HG02938 (cell line): Measurements from ENCODE around the gene POU5F1.
A peak's percentile ranks its signal among the peaks of the same experiment; 100 is the strongest.
"Not testable (repeated sequence)": the region's sequence is repeated elsewhere in the genome, so short reads cannot be mapped to it uniquely, and the experiment has no call there.

ENCODE experiments used
- ATAC-seq: cut with Tn5 transposase; IDR thresholded peaks from one replicate; pipeline ENCODE4 v1.9.1; 2021; ENCODE audit warnings: mild to moderate bottlenecking, moderate library complexity; ENCODE audit not compliant: unreplicated experiment

The POU5F1 gene

DNA sequence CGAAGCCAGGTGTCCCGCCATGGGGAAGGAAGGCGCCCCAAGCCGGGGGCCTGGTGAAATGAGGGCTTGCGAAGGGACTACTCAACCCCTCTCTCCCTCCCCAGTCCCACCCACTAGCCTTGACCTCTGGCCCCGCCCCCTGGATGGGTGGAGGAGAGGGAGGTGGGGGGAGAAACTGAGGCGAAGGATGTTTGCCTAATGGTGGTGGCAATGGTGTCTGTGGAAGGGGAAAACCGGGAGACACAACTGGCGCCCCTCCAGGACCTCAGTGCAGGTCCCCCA lies at the start of gene POU5F1:
Gene POU5F1 (minus strand): TSS at position 83 of the 282 bp plus-strand sequence. CDS start 62 bp downstream, at position 21.
- ATAC-seq = no peak

GRCh38 chr6:31216208-31216898 lies 45.9 kb upstream of the POU5F1 start:
- no peak for ATAC-seq

- not testable (repeated sequence) for ATAC-seq
These were observed 44.7 kb upstream of the POU5F1 start for GRCh38 chr6:31215216-31215615.

DNA sequence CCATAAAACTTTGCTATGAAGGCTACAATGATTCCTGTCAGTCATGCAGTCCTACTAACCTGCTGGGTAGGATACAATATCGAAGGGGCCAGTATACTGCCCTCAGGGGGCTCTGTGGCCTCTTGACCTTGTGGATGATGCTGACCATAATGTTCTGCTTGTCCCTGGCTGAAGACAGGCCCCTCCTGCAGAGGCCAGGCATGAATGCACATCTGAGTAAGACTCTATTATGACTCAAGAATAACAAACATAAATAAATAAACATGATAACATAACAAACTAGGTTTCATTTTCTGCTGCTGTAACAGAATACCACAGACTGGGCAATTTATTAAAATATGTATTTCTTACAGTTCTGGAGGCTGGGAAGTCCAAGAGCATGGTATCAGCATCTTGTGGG lies 44.0 kb upstream of the POU5F1 start:
- no peak for ATAC-seq

DNA sequence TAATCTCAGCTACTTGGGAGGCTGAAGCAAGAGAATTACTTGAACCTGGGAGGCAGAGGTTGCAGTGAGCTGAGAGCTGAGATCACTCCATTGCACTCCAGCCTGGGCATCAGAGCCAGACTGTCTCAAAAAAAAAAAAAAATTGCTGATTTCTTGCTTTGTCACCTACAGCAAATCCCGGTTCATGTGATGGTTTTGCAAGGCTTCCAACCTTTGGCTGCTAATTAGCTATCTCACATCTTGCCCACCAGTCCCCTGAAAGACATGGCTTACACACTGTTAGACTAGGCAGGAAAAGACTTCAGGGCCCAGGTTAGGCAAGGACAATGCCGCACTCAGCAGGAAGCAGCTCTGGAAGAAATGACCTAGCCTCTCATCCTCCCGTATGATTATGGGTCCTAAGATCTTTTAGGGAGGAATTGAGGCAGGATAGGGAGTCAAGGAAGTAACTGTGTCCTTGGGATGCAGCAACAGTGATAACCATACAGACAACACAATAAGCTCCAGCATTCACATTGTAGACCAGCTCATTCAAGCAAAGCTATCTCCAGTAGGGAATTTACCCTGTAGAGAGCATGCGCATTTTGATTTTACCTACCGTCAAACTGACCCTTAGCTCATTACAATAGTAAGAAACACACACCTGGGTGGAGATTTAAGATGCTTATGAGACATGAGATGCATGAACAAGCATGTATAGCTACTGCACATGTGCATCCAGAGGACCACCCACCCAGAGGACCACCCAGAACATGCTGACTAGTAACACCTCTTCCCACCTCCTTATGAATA lies 40.5 kb upstream of the POU5F1 start:
- no peak for ATAC-seq

- no peak for ATAC-seq
These were observed 39.6 kb upstream of the POU5F1 start for GRCh38 chr6:31210123-31210522.

GRCh38 chr6:31209137-31209536 lies 38.7 kb upstream of the POU5F1 start:
- ATAC-seq = no peak

- no peak for ATAC-seq
These were observed 38.0 kb upstream of the POU5F1 start for GRCh38 chr6:31208506-31208905.

- no peak for ATAC-seq
These were observed 35.2 kb upstream of the POU5F1 start for GRCh38 chr6:31205638-31206037.

GRCh38 chr6:31204751-31205145 lies 34.3 kb upstream of the POU5F1 start:
- ATAC-seq = no peak

- peak; percentile 63 for ATAC-seq
These were observed 33.0 kb upstream of the POU5F1 start for GRCh38 chr6:31203345-31203979.

DNA sequence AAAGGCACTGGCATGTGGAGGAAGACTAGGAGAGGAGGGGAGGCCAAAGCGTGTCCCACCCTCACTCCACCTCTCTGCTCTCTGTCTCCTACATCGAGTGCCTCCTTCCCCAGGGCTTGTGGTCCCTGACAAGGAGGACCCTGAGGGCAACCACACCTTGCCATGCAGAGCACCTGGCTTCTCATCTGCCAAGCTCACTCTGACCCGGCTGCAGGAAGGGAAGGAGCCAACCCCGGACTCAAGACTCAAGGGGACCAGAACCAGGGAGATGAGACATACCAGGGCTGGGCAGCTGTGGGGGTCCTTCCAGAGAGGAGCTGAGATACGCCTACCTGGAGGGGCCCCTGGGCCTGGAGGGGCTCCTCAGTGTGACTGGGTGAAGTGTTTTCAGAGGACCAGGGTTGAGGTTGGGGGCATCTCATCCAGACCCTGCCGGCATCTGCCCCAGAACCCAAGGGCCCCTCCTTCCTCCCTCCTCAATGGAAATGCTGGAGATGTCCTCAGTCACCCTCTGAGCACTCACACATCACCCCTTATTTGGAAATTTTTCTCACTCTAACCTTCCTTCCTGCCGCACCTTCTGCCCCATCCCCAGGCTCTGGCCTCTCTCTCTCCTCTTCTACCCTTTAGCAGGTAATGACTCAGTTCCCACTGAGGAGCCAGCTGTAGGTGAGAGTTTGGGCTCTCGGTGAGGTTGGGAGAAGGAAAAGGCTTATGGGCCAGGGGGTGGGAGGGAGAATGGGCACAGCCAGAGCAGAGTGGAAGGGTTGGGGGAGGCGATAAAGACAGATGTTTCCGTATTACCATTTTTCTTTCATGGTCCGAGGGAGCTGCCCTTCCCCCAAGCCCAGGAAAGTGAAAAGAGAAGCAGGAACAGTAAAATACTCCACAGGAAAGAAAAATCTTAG lies 32.0 kb upstream of the POU5F1 start:
- no peak for ATAC-seq

DNA sequence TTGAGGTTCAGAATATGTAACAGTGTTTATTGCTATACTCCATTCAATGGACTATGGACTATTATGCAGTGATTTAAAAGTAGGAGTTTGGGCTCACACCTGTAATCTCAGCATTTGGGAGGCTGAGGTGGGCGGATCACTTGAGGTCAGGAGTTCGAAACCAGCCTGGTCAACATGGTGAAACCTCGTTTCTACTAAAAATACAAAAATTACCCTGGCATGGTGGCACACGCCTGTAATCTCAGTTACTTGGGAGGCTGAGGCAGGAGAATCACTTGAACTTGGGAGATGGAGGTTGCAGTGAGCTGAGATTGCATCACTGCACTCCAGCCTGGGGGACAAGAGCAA lies 28.6 kb upstream of the POU5F1 start:
- not testable (repeated sequence) for ATAC-seq

GRCh38 chr6:31197559-31198305 lies 27.2 kb upstream of the POU5F1 start:
- ATAC-seq = peak; percentile 73

DNA sequence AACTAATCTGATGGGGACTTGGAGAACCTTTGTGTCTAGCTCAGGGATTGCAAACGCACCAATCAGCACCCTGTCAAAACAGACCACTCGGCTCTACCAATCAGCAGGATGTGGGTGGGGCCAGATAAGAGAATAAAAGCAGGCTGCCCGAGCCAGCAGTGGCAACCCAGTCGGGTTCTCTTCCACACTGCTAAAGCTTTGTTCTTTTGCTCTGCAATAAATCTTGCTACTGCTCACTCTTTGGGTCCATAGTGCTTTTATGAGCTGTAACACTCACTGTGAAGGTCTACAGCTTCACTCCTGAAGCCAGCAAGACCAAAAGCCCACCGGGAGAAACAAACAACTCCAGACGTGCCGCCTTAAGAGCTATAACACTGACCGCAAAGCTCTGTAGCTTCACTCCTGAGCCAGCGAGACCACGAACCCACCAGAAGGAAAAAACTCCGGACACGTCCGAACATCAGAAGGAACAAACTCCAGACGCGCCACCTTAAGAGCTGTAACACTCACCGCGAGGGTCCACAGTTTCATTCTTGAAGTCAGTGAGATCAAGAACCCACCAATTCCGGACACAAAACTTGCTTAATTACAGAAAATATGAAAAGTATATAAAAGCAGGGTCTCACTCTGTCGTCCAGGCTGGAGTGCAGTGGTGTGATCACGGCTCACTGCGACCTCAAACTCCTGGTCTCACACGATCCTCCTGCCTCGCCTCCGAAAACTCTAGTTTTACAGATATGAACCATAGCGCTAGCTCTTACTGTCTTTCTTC lies 26.0 kb upstream of the POU5F1 start:
- ATAC-seq = not testable (repeated sequence)

DNA sequence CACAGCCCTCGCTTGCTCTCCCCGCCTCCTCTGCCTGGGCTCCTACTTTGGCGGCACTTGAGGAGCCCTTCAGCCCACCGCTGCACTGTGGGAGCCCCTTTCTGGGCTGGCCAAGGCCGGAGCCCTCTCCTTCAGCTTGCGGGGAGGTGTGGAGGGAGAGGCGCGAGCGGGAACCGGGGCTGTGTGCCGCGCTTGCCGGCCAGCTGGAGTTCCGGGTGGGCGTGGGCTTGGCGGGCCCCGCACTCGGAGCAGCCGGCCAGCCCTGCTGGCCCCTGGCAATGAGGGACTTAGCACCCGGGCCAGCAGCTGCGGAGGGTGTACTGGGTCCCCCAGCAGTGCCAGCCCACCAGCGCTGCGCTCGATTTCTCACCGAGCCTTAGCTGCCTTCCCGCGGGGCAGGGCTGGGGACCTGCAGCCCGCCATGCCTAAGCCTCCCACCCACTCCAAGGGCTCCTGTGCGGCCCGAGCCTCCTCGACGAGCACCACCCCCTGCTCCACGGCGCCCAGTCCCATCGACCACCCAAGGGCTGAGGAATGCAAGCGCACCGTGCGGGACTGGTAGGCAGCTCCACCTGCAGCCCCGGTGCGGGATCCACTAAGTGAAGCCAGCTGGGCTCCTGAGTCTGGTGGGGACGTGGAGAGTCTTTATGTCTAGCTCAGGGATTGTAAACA lies 25.0 kb upstream of the POU5F1 start:
- ATAC-seq = not testable (repeated sequence)

- no peak for ATAC-seq
These were observed 23.8 kb upstream of the POU5F1 start for GRCh38 chr6:31194061-31194834.

- no peak for ATAC-seq
These were observed 22.7 kb upstream of the POU5F1 start for GRCh38 chr6:31193206-31193605.
